CD4-positive, alpha-beta T cell treated with Interleukin-17A for 4 hours (primary cell): ENCODE data around the gene GCLC.

Experiments
- DNase-seq: peaks from one replicate; pipeline ENCODE4 v3.0.0-alpha.2; 2020; ENCODE audit warnings: mixed read lengths

The GCLC gene

GRCh38 chr6:53523511-53524454 lies 21.1 kb downstream of the GCLC start:
- no peak for DNase-seq

GRCh38 chr6:53520320-53520928 lies 24.5 kb downstream of the GCLC start:
- DNase-seq, result no peak

DNA sequence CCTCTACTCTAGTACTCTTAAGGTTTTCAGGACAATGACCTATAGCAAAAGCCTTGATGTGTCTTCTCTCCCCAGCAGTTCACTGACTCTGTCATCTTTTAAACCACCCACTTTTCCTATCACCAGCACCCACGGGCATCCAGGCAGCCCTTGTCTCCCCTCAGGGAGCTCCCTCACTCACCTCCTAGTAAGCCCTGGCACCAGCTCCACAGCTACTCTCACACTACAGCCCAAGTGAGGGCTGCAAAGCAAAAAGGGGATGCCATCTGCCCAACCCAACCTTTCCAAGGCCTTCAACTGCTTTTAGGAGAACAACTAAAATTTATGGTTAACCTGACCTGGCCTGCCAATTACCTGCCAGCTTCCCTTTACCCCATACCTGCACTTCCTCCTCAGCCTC lies 26.0 kb downstream of the GCLC start:
- no peak for DNase-seq

DNA sequence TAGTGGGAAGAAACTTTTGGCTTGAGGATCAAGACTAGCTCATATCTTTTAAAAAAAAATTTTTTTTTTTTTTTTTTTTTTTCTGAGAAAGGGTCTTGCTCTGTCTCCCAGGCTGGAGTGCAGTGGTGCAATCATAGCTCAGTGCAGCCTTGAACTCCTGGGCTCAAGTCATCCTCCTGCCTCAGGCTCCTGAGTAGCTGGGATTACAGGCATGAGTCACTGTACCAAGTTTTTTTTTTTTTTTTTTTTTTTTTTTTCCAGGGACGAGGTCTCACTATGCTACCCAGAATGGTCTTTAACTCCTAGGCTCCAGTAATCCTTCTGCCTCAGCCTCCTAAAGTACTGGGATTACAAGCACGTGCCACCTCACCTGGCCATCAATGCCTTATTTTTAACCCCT lies 27.9 kb downstream of the GCLC start:
- no peak for DNase-seq

GRCh38 chr6:53514677-53515076 lies 30.2 kb downstream of the GCLC start:
- no peak for DNase-seq

GRCh38 chr6:53513519-53513966 lies 31.4 kb downstream of the GCLC start:
- DNase-seq, result no peak

DNA sequence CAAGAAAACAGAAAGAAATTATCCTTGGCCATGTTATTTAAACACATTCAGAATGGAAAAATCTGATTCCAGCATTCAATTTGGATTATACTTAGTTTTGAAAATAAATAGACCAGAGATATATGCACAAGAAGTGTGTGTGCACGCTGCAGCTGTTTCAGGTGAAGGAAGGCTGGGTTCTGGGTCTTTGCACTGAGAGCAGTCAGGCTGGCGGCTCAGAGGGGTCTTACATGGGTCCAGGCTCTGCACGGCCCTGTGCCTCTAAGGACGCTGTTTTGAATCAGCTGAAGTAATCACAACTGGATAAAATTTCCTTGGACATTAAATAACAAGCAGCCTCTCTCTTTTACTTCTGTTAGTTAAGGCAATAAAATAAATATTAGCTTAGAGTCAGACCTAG lies 31.8 kb downstream of the GCLC start:
- DNase-seq, result no peak

- DNase-seq, result no peak
Measured at GRCh38 chr6:53512626-53513025, 32.3 kb downstream of the GCLC start.

GRCh38 chr6:53510746-53511145 lies 34.2 kb downstream of the GCLC start:
- DNase-seq, result no peak

GRCh38 chr6:53506872-53507271 lies 38.0 kb downstream of the GCLC start:
- no peak for DNase-seq

DNA sequence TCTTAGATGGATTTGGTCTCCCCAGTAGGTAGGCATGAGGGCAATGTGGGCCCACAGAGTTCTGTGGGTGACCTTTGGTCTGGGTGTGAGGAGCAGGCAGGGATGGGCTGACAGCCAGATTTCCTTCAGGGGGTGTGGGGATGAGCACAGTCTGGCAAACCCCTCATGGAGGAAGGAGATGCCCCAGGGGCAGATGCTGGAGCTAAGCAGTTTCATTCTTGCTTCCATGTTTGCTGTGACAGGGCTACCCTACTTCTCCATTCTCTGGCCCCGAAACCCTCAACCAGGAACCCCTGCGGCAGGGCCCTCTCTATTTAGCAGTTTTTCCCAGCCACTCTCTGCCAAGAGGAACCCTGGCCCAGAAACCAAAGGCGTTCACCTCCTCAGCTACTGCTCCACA lies 40.4 kb downstream of the GCLC start:
- DNase-seq, result no peak

DNA sequence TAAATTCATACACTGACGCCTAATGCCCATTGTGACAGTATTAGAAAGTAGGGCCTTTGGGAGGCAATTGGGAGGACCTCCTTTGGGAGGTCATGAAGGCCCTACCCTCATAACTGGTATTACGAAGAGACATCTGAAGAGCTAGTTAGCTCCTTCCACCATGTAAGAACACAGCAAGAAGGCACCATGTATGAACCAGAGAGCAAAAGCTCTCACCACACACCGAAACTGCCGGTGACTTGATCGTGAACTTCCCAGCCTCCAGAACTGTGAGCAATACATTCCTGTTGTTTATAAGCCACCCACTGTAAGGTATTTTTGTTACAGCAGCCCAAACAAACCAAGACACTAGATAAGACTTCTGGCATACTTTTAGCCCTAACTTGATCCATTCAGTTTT lies 41.8 kb downstream of the GCLC start:
- DNase-seq, result no peak

DNA sequence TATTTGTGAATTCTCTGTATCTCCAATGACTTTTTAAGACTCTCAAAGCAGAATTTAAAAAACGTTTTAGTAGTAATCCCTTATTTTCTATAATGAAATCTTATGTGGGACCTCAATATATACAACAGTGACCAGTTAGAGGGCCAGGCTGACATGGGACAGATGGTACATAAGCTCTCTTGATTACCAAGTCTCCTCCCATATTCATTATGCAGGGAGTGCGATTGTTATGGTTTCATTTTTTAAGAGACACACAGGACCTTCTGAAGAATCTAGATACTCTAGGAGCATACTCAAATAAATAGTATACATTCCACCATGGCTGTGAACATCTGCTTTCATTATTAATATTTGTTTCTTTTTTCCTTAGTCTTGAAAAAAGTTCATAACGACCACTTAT lies 43.5 kb downstream of the GCLC start:
- no peak for DNase-seq

DNA sequence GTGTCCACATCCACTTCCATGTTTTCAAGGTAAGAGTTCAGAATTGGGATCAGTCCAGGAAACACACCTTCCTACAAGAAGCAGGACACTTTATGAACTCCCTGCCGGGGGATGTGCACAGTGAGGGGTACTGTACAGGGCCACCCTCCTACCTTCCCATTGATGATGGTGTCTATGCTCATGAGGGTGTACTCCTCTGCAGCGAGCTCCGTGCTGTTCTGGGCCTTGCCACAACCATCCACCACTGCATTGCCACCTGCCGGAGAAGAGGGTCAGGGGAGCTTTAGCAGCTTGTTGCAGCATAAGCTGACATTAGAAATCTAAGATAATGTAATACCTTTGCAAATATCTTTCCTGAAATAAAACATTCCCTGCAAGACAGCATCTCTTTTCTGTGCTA lies 44.8 kb downstream of the GCLC start:
- no peak for DNase-seq

DNA sequence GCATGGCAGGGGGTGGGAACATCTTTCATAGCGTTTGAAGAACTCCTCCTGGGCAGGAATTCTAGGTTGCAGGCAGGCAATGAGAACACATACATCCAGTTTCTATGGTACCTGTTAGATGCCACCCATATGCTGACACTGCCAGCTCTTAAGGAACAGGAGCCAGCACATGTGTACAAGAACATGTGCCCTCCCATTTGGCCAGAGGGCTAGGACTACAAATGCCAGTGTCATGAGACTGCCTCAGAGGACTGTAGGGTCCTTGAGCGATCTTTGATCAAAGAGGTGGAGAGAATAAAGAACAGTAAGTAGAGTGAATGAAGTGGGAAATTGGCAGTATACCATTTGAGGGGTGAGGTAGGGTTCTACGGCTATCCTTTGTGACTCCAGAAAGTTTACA lies 45.8 kb downstream of the GCLC start:
- no peak for DNase-seq

DNA sequence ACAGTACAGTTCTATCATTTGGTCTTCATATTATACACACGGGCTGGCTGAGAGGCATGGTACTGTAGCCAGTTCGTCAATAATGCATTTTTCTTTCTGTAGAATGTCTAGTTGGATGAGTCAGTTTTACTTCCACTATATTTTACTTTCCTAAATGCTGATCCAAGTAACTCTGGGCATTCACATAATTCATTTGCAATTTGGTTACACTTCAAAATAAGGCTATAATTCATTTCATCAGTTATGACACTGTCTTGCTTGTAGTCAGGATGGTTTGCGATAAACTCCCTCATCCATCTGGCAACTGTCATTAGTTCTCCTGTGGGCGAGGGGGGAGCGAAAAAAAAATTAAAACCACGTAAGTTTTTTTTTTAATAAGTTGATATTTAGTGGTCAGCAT lies 46.3 kb downstream of the GCLC start:
- DNase-seq, result no peak

DNA sequence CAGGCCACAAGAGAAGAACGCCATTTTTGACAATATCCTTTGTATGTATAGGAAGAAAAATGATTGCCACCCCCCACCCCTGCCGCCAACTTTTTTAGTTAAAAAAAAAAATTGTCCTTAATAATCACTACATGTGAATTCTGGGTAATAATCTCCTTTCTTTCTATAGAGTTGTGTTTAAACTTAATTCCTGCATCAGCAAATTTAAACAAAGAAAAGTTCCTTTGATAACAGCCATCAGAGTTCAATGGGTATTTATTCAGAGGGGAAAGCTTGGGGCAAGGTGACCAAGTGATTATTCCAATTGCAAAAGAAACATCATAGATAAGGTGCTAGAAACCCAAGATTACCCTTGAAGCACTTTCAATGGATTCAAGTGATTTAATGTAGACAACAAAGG lies 47.0 kb downstream of the GCLC start:
- no peak for DNase-seq

DNA sequence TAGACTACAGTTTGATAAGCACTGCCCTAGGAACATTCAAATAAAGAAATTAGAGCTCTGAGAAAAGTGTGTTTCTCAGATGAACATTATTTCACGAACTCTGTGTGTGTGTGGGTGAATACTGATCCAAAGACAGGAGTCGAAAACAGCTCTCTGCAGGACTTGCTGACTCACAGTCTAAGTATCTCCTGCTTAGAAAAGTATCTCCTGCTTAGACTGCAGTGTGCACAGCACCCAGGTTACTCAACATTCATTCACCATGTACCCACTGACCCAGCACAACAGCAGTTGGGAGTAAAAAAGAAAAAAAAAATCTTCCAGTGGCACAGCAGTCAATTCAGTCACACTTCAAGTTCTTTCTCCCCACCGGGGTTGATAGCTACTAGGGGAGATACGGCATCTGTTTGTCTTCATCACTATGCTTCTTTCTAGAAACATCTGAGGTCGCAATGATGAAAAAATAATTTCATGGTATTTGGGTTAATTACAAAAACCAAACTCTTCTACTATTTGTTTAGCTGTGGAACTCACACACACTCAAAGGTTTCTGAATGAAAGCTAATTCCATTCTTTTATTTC lies 48.0 kb downstream of the GCLC start:
- DNase-seq, result no peak

DNA sequence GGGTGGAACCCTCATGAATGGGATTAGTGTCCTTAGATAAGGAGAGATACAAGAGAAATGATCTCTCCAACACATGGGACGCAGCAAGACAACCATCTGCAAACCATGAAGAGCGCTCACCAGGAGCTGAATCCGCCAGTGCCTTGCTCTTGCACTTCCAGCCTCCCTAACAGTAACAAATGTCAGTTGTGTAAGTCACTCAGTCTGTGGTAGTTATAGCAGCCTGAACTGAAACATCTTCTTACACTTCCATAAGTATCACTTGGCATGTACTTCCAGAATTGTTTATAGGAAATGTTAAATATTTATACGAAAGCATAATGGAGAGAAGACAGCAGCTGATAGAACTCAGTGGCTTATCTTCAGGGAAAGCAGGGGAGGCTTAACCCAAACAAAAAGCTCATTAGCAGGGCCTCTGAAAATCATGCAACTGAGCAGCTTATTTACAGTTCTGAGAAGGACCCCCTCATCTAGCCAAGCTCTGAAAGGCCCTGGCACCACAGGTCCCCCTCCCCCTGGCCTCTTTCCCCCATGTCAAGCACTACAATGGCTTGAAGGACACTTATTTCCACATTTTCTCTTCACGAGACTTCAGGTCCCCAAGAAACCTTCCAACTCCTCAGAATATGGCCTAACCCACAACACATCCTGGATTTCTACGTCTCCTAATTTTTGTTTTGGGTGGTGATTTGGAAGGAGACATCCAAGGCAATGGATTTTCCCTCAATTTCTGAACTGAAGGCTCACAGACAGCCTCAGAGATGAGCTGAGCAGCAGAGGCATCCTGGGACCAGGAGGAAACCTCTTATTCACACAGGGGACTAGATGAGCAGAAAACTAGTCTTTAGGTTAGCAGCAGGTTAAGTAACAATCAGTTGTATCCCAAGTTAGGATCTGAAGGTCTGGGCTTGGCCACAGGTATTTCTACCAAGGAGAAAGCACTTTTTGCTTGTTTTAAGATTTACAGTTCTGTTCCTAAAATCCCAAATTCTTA lies 49.1 kb downstream of the GCLC start:
- DNase-seq, result no peak

DNA sequence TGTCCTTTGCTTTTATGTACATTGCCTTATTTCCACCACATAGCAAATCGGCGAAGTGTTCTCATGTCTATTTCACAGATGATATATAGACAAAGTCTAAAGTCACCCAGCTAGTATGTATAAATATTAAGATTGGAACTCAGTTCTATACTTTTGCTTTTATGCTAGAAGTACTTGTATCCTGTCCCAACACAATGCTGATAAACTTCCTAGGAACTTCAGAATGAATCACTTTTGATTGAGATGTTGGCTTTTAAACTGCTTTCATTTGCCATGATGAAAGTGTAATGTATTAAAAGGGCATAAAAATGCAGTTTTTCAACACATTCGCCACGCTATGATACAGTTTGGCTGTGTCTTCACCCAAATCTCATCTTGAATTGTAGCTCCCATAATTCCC lies 50.8 kb downstream of the GCLC start:
- no peak for DNase-seq

DNA sequence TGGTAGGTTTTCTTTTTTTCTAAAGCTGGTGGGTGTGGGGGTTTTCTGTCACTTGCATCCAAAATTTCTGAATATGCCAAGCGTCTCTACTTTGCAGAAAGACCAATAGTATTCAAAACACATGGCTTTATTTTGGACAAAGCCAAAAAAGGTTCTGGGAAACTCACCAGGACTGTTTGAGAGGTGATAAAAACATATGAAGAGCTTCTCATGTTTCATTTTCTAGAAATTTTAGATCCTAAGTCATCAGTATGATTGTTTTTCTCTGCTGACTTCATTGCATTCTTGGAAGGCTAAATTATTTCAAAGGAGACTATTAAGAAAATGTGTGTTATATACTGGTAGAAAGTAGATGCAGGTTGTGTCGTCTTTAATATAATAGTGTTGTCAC lies 51.3 kb downstream of the GCLC start:
- no peak for DNase-seq

- DNase-seq, result no peak
Measured at GRCh38 chr6:53492860-53493634, 51.9 kb downstream of the GCLC start.
